HG03066 (cell line): Measurements from ENCODE around the gene MAGOH.

Experiments
- ATAC-seq: cut with Tn5 transposase; IDR thresholded peaks from one replicate; pipeline ENCODE4 v1.9.1; 2021; ENCODE audit warnings: low read depth; ENCODE audit not compliant: unreplicated experiment

The MAGOH gene

GRCh38 chr1:53271446-53272090 lies 33.2 kb upstream of the MAGOH start:
- ATAC-seq = no peak

- ATAC-seq = no peak
Observed at GRCh38 chr1:53270873-53271272, 32.6 kb upstream of the MAGOH start.

GRCh38 chr1:53270107-53270506 lies 31.8 kb upstream of the MAGOH start:
- no peak for ATAC-seq

- no peak for ATAC-seq
Observed at GRCh38 chr1:53267761-53268160, 29.4 kb upstream of the MAGOH start.

- no peak for ATAC-seq
Observed at GRCh38 chr1:53266038-53266437, 27.7 kb upstream of the MAGOH start.

- no peak for ATAC-seq
Observed at GRCh38 chr1:53265581-53265980, 27.3 kb upstream of the MAGOH start.

- no peak for ATAC-seq
Observed at GRCh38 chr1:53264048-53264447, 25.7 kb upstream of the MAGOH start.

- no peak for ATAC-seq
Observed at GRCh38 chr1:53262000-53262399, 23.7 kb upstream of the MAGOH start.

GRCh38 chr1:53260631-53261247 lies 22.4 kb upstream of the MAGOH start:
- ATAC-seq = no peak

GRCh38 chr1:53259932-53260331 lies 21.6 kb upstream of the MAGOH start:
- ATAC-seq = no peak

GRCh38 chr1:53258216-53258615 lies 19.9 kb upstream of the MAGOH start:
- no peak for ATAC-seq

- ATAC-seq = no peak
Observed at GRCh38 chr1:53257454-53258081, 19.2 kb upstream of the MAGOH start.

GRCh38 chr1:53256511-53257453 lies 18.5 kb upstream of the MAGOH start:
- no peak for ATAC-seq

- no peak for ATAC-seq
Observed at GRCh38 chr1:53255031-53255430, 16.7 kb upstream of the MAGOH start.

- ATAC-seq = no peak
Observed at GRCh38 chr1:53254011-53254640, 15.8 kb upstream of the MAGOH start.

- ATAC-seq = no peak
Observed at GRCh38 chr1:53250325-53250724, 12.0 kb upstream of the MAGOH start.

- no peak for ATAC-seq
Observed at GRCh38 chr1:53249706-53250105, 11.4 kb upstream of the MAGOH start.

GRCh38 chr1:53246261-53247134 lies 8.2 kb upstream of the MAGOH start:
- ATAC-seq = no peak

- no peak for ATAC-seq
Observed at GRCh38 chr1:53244141-53244540, 5.8 kb upstream of the MAGOH start.

GRCh38 chr1:53242381-53242780 lies 4.1 kb upstream of the MAGOH start:
- ATAC-seq = no peak
